HL-60/S4 treated with retinoic acid at 250 ng/mL for 4 days and 3 days (cell line): ENCODE data around the gene SAT2.

Source experiments
- in situ Hi-C: fragments of 300-500 bp; cut with MboI; formaldehyde crosslinking; loops from 2 replicates; pipeline ENCODE4 v1.7.0; 2022; ENCODE audit warnings: low sequenced_read_pairs

Gene SAT2

DNA sequence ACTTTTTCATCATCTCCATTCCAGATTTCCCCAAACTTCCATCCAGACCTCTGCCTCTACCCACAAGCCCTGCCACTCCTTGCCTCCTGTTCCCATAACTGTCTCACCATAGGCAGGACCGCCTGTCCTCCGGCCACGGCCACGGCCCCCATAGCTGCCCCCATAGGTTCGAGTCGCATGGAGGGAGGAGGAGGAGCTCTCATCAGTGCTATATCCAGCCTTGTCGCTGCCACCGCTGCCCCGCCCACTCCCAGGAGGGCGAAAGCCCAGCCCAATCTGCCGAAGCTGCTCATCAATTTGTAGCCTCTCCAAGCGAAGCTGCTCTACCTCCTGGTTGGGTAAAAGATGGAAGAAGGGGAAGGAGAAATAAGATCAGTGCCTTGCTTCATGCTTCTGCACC, 34.3 kb downstream of the SAT2 start:
- in situ Hi-C loops = no loop called here

DNA sequence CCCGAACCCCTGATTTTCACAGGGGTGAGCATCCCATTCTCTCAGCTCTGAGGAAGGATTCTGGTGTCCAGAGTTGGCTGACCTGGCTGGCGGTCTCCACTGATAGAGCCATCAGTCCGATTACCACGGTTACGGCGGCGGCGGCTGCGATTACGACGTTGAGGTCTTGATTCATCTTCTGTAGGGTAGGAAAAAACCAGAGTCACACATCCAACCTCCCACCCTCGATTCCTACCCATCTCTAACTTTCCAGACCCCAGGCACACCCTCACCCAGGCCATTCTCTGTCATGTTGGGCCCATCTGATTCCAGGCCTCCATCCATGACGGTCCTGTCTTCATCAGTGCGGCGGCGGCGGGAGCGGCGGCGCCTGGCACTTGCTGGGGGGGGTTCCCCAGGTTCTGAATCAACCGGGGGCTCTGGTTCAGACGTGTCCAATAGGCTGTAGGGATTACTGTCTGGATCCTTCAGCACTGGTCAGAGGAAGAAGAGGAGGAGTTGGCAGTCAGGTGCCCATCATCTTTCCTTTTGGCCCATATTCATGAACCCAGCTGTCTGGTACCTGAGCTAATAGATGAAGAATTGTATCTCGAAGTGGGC, 35.1 kb downstream of the SAT2 start:
- in situ Hi-C loops = no loop called here

DNA sequence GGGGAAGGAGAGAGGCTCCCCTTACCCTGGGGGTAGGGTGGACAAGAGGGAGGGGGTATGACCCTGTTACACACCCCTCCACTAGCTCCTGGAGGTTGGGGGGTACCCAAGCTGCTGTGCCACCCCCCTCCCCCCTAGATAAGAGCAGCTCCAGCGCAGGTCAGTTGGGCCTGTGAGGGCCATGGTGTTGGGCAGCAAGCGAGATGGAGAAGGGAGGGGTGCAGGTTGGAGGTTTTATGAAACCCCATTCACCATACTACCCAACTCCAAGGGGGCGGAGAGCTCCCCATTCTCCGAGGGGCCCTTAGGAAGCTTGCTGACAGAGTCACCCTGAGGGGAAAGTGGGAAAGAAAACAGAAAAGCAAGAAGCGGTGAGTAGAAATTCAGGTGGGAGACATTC, 36.0 kb downstream of the SAT2 start:
- in situ Hi-C loops = no loop called here

DNA sequence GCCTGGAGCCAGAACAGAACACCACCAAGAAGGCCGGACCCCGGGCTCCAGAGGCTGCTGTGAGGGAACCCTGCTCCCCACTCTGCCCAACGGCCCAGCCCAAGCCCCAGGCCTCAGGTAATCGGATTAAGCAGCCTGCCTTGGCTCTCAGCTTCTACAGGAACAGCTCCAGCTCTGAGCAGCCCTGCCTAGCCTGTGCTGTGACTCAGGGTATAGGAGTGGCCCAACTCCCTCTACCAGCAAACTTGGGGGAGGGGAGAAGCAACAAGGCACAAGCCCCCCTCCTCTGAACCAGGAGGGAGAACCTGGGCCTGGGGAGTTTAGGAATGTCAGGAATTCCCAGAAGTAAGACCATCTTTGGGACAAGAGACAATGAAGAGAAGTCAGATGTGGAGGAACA, 36.9 kb downstream of the SAT2 start:
- in situ Hi-C loops = no loop called here

DNA sequence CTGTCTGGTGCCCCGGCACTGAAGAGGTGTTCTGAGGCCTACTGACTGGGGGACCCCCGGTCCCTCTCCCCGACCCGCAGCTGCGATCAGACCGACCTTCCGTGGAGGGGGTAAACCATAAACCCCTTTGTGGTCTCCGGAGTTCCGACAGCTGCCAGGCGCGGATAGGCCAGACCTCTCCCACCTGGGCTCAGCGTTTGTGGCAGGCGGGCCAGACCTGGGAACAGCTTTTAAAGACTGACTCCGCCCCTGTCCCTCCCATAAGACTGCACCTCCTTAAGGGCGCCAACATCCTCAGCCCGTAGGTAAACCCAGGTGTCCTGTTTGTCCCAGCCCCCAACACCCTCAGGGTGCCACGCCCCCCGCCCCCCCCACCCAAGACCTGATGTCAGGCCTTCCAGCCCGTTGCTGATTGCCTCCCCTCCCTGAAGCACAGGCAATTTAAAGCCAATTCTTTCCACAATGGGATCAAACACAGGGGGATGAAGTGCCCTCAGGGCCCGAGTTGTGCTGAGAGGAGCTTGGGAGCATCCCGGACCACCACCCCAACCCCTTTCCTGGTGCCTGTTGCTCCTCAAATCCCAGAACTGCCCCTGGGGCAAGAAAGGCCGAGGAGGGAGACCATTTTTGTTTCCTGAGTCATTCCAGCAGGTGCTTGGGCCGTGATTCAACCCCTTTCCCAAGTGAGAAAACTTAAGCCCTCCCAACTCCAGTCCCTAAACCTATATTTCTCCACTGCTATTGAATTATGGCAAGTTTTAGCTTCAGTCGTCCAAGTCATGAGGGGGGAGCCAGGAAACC, 37.5 kb downstream of the SAT2 start, which contains the start of gene SOX15:
Gene SOX15, minus strand, starts transcription at position 204 of the 801 bp plus-strand sequence. CDS start 418 bp downstream, outside the sequence.
- in situ Hi-C loops = no loop called here

DNA sequence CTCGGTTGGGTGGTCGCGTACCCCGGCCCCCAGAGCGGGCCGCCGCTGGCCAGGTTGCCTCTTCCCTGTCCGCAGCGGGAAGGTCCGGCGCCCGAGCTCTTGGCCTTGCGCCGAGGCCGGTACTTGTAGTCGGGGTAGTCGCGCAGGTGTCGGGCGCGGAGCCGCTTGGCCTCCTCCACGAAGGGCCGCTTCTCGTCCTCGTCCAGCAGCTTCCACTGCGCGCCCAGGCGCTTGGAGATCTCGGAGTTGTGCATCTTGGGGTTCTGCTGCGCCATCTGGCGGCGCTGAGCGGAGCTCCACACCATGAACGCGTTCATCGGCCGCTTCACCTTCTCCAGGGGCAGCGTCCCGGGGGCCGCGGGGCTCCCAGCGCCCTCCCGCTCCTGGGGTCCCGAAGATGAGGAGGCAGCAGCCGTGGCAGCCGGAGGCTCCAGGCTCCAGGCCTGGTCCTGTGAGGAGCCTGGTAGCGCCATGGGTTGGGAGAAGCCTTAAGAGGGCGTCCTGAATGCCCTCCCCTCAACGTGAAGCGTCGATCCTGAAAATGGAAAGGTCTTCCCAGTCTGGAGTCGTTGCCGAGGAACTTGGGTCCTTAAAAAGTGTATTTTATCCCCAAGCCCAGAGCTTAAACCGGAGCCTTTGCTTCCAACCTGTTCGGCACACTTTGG, 38.3 kb downstream of the SAT2 start:
- in situ Hi-C loops = no loop called here

DNA sequence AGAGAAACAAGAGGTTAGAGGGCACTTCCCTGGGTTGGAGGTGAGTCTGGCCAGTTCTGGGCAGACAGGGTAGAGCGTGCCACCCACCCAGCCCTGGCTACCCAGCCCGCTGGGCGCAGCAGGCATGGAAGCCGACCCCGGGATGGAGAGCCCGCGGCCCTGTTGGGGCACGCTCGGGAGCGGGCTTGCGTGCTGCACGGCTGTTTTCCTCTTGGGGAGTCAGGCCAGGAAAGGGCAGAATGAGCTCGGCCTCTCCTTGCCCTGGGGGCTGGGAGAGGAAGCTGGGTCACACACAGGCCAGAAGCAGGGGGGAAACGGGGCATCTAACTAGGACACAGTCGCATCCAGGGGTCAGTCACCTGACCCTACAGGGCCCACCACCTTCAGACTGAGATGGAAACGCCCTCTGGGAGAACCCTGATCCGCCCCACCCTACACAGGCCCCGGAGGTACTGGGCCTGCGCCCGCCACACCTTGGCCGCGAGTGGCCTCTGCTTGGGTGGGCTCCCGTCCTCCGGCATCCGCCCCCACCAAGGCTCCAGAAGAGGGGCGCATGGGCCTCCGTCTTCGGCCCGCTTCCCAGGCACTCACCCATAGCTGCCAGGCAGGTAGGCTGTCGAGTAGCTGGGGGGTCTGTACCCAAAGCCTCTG, 38.9 kb downstream of the SAT2 start:
- in situ Hi-C loops = no loop called here

DNA sequence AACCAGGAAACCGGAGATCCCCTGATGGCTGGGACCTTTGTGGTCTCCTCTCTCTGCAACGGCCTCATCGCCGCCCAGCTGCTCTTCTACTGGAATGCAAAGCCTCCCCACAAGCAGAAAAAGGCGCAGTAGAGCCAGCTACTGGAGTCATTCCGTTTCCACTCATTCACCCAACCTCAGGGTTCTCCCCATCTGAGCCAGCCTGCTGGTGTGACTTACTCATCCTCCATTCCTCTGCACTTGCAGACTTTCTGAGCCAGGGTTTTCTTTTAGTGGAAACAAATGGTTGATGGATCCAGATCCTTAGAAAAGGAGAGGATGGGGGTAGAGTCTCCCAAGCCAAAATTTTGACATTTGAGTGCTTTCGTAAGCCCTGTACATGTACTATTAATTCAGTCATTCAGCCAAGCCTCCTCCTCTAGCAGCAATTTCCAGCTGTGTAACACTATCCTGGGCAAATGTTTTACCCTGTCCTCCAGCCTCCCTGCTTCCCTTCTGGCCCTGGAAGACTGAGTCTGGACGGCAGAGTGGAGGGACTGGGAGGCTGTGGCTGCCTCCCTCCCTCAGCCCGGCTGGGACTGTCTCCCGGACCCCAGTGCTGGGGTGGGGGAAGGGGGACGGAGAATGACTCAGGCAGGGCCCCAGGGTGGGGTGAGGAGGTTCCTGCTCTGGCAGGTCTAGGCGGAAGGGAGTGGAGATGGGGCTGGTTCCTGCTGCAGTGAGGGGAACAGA, 40.0 kb downstream of the SAT2 start:
- in situ Hi-C loops = no loop called here

DNA sequence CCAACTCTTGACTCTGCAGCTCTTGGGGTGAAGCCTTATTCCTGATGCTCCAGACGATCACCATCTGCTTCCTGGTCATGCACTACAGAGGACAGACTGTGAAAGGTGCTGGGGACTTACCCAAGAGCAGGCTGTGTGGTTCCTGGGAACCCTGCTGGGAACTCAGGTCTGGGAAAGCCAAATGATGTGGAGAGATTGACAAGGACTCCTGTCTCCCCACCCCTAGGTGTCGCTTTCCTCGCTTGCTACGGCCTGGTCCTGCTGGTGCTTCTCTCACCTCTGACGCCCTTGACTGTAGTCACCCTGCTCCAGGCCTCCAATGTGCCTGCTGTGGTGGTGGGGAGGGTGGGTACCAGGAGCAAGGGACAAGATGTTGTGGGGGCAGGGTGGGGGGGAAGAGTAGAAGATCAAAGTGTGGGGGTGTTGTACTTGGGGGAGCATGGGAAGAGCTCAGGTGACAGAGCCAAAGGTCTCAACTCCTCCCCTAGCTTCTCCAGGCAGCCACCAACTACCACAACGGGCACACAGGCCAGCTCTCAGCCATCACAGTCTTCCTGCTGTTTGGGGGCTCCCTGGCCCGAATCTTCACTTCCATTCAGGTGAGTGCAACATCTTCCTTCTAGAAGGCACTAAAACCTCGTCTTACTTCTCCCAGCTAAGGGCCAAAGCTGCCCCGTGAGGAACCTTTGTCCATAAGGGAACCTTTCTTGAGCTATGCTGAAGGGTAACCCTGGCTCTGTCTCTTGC, 40.8 kb downstream of the SAT2 start:
- in situ Hi-C loops = no loop called here

DNA sequence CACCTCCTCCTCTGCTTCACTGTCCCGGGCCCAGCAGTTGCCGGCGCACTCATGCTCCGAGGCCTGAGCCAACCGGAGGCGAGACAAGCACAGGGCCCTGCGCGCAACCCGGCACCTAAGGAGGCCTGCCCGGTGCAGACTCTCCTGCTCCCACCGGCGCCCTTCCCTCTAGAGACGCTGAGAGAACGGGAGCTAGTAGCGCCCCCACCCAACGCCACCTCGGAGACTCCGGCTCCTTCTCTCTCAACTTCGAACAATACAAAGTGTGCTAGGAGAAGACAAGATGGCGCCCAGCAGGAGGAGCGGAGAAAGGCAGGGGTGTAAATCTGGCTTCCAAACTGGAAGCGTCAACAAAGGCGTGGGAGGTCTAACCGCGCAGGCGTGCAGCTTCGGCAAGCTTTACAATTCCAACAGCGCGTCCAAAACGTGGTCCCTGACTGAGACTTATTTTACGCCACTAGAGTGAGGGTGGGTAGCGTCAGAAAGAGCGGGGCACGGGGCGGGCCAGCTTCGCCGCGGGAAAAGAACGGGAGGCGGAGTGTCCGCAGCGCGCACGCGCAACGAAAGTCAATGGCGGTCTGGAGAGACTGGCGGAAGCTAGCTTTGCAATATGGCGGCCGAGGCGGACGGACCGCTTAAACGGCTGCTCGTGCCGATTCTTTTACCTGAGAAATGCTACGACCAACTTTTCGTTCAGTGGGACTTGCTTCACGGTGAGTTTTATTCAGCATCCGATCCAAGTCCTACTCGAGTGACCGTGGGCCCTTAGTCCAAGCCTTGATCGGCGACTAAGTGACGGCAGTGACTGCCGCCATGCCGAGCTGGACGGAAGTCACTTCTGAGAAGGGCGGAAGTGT, 44.1 kb downstream of the SAT2 start, which contains the start of gene MPDU1:
Gene MPDU1, plus strand, starts transcription at position 600 of the 857 bp plus-strand sequence. Its CDS starts 11 bp downstream, at position 611.
- in situ Hi-C loops = no loop called here

DNA sequence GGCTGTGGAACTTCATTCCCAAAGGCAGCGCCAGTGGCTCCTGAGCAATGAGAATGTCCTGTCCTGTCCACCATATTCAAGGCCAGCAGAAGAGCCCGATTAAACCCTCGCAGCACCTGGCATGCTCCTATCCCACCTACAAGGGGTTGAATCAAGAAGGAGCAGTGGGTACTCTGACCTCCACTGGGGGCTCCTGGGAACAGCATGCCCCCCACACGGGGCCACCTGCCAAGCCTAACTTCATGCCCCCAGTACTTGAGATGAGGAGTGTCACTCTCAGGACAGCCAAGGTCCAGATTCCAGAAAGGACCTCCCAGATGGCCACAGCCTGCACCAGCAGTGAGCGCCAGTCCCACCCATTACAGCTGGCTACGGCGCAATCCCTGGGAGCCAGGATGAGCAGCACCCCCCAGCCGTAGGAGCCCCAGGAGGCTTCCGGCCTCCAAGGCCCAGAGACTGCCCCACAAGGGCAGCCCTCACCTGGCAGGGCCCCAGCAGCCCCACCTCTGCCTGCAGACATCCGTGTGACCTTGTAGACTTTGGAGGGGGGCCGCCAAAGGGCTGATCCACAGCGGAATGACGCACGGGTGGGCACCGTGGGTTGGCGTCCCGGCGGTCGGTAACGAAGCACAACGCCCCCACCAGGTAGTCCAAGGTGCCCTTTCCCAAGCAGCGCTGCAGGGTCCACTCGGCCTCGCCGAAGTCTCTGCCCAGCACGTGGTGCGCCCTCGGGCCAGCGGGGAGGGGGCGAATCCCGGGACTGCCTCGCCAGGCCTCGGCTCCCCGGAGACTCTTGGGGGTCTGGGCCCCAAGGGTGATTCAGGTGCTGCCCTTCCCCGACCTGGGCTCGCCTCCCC, 45.0 kb downstream of the SAT2 start:
- in situ Hi-C loops = no loop called here

DNA sequence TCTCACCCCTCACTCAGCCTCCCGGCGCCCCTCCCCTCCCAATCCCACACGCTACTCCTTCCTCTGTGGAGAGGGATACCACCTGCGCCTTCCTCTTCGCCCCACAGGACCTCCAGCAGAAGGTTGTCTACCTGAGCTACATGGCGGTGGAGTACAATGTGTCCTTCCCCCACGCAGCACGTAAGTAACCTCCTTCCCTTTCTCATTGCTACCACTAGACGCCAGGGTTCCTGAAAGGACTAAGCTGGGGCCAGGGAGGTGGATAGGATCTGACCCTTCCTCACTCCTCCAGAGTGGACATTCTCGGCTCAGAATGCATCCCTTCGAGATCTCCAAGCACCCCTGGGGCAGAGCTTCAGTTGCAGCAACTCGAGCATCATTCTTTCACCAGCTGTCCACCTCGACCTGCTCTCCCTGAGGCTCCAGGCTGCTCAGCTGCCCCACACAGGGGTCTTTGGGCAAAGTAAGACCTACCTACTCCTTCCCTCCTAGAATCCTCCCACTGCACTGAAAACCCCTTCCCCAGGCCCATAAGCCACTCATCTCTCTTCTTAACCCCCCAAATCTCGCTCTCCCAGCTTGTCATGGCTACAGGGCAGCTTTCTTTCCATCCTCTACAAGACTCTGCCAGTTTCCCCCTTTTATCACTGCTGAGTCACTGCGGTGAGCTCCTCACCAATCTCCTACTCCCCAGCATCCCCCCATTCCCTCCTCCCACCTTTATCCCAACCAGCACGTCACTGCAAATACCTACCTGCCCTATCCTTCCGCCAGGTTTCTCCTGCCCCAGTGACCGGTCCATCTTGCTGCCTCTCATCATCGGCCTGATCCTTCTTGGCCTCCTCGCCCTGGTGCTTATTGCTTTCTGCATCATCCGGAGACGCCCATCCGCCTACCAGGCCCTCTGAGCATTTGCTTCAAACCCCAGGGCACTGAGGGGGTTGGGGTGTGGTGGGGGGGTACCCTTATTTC, 46.7 kb downstream of the SAT2 start:
- in situ Hi-C loops = no loop called here

DNA sequence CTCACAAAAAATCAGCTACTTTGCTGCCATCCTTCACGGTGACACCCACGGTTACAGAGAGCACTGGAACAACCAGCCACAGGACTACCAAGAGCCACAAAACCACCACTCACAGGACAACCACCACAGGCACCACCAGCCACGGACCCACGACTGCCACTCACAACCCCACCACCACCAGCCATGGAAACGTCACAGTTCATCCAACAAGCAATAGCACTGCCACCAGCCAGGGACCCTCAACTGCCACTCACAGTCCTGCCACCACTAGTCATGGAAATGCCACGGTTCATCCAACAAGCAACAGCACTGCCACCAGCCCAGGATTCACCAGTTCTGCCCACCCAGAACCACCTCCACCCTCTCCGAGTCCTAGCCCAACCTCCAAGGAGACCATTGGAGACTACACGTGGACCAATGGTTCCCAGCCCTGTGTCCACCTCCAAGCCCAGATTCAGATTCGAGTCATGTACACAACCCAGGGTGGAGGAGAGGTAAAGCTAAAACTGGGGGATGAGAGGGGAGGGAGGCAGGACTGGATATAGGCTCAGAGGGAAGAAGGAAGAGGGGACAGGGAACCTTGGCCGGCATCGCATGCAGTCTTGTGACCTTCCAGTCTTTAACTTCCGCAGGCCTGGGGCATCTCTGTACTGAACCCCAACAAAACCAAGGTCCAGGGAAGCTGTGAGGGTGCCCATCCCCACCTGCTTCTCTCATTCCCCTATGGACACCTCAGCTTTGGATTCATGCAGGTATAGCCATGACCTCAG, 47.6 kb downstream of the SAT2 start:
- in situ Hi-C loops = no loop called here

DNA sequence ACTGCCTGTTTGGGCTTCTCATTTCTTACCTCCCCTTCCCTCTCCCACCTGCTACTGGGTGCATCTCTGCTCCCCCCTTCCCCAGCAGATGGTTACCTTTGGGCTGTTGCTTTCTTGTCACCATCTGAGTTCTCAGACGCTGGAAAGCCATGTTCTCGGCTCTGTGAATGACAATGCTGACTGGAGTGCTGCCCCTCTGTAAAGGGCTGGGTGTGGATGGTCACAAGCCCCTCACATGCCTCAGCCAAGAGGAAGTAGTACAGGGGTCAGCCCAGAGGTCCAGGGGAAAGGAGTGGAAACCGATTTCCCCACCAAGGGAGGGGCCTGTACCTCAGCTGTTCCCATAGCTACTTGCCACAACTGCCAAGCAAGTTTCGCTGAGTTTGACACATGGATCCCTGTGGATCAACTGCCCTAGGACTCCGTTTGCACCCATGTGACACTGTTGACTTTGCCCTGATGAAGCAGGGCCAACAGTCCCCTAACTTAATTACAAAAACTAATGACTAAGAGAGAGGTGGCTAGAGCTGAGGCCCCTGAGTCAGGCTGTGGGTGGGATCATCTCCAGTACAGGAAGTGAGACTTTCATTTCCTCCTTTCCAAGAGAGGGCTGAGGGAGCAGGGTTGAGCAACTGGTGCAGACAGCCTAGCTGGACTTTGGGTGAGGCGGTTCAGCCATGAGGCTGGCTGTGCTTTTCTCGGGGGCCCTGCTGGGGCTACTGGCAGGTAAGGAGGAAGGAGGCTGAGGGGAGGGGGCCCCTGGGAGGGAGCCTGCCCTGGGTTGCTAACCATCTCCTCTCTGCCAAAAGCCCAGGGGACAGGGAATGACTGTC, 48.4 kb downstream of the SAT2 start, which contains the start of gene CD68:
Gene CD68, plus strand, starts transcription at position 638 of the 833 bp plus-strand sequence. Its CDS starts 40 bp downstream, at position 678.
- in situ Hi-C loops = no loop called here
